WTC11 (cell line): ENCODE data around the gene MANF. TPM values are rescaled to one million over a fixed set of nuclear protein-coding genes. Genes with fewer than 3 reads are reported as not detected.
A peak's percentile ranks its signal among the peaks of the same experiment; 100 is the strongest.
"Not testable (repeated sequence)": the region's sequence is repeated elsewhere in the genome, so short reads cannot be mapped to it uniquely, and the experiment has no call there.

Experiments used
- ATAC-seq: fragments of 200-7000 bp; cut with Tn5 transposase; 2 replicates; pipeline ENCODE4 v1.10.0; 2021; ENCODE audit warnings: mild to moderate bottlenecking, moderate library complexity
- CTCF ChIA-PET: fragments of 300-600 bp; sonication (Branson Sonifier 250); formaldehyde crosslinking; loops from one replicate; lab custom pipeline; 2021; ENCODE audit warnings: antibody characterized with exemption; lab: Charles Lee
- POLR2A ChIA-PET: fragments of 350-600 bp; sonication (Branson Sonifier 250); formaldehyde crosslinking; loops from one replicate; lab custom pipeline; 2021; ENCODE audit warnings: antibody characterized with exemption; lab: Charles Lee
- DNase-seq: peaks from one replicate; pipeline ENCODE4 v3.0.0; 2021; ENCODE audit warnings: low spot score
- H3K27ac Mint-ChIP-seq: 2 replicates; pipeline ENCODE4 v1.8.0; 2021; ENCODE audit warnings: mixed read lengths
- H3K27me3 Mint-ChIP-seq: 2 replicates; pipeline ENCODE4 v1.8.0; 2021; ENCODE audit warnings: low read depth, mild to moderate bottlenecking, moderate library complexity, mixed read lengths
- H3K36me3 Mint-ChIP-seq: 2 replicates; pipeline ENCODE4 v1.8.0; 2021; ENCODE audit warnings: mixed read lengths
- H3K4me1 Mint-ChIP-seq: 2 replicates; pipeline ENCODE4 v1.8.0; 2022; ENCODE audit warnings: mixed read lengths
- H3K4me3 Mint-ChIP-seq: 2 replicates; pipeline ENCODE4 v1.8.0; 2021; ENCODE audit warnings: mild to moderate bottlenecking, moderate library complexity, mixed read lengths
- H3K9me3 Mint-ChIP-seq: 2 replicates; pipeline ENCODE4 v1.8.0; 2021; ENCODE audit warnings: mixed read lengths
- EMX1 ChIP-seq: fragments of 250-450 bp; sonication (Bioruptor Pico); IDR thresholded peaks from 2 replicates; pipeline ENCODE4 v1.8.0; 2021; ENCODE audit warnings: mild to moderate bottlenecking
- IRF2 ChIP-seq: sonication (generic); formaldehyde crosslinking; IDR thresholded peaks from 2 replicates; pipeline ENCODE4 v1.8.0; 2022; ENCODE audit warnings: low read depth, missing genetic modification reagents, borderline replicate concordance
- total RNA-seq: library from RNA; stranded (reverse); gene quantifications from 3 replicates; pipeline ENCODE4 v1.2.3, GENCODE V29; 2021
- TF ChIP-seq, protein P1 (sequence below): fragments of 200-600 bp; IDR thresholded peaks from 2 replicates; pipeline ENCODE4 v1.8.0; 2022; ENCODE audit warnings: antibody characterized with exemption
- TF ChIP-seq, protein P2 (sequence below): sonication (generic); formaldehyde crosslinking; IDR thresholded peaks from 2 replicates; pipeline ENCODE4 v1.8.1; 2022; ENCODE audit warnings: mild to moderate bottlenecking, moderate library complexity, missing genetic modification reagents
- TF ChIP-seq, protein P3 (sequence below): sonication (generic); formaldehyde crosslinking; IDR thresholded peaks from 2 replicates; pipeline ENCODE4 v1.8.1; 2023; ENCODE audit warnings: mild to moderate bottlenecking, missing genetic modification reagents, moderate library complexity
- TF ChIP-seq, protein P4 (sequence below): sonication (generic); formaldehyde crosslinking; conservative IDR thresholded peaks from 2 replicates; pipeline ENCODE4 v1.8.1; 2022; ENCODE audit warnings: mild to moderate bottlenecking, missing genetic modification reagents
- TF ChIP-seq, protein P5 (sequence below): fragments of 250-450 bp; sonication (Bioruptor Pico); IDR thresholded peaks from 2 replicates; pipeline ENCODE4 v1.9.0; 2021; ENCODE audit warnings: mild to moderate bottlenecking
- TF ChIP-seq, protein P6 (sequence below): sonication (generic); formaldehyde crosslinking; IDR thresholded peaks from 2 replicates; pipeline ENCODE4 v1.8.0; 2022; ENCODE audit warnings: missing genetic modification reagents

Gene MANF
- total RNA-seq, 1 experiment from 2014 or later, result 121 TPM

GRCh38 chr3:51368276-51368675 is 16.8 kb upstream of the MANF start:
- H3K9me3 Mint-ChIP-seq, result peaks cover 24% of the 10 kb centered on the region
- CTCF ChIA-PET, result interaction anchor here (1.7 kb wide), 1 partner anchor 752 kb away, joined by 3 read pairs; the partner anchor contains the start of gene MAPKAPK3
- POLR2A ChIA-PET, result not testable (repeated sequence)

GRCh38 chr3:51371943-51372557 is 13.0 kb upstream of the MANF start:
- Mint-ChIP-seq H3K36me3 (peaks cover 10% of the 10 kb centered on the region), H3K4me1 (no peaks in the 10 kb centered on the region), H3K9me3 (peaks cover 10% of the 10 kb centered on the region), H3K4me3 (no peak overlapping the region), H3K27me3 (no peaks in the 10 kb centered on the region), H3K27ac (no peak overlapping the region)
- ATAC-seq (peak; percentile 89), DNase-seq (peak; percentile 67)
- POLR2A ChIA-PET, result no interaction called here
- CTCF ChIA-PET, result interaction anchor here (0.6 to 2.9 kb wide), 30 partner anchors 8 to 755 kb away, joined by 3 to 40 read pairs (median 4); partner anchors contain the start of genes DOCK3, MANF and MAPKAPK3
- no peak for TF ChIP-seq IRF2 (CRISPR knock-in tag)
- TF ChIP-seq, protein P1, sequence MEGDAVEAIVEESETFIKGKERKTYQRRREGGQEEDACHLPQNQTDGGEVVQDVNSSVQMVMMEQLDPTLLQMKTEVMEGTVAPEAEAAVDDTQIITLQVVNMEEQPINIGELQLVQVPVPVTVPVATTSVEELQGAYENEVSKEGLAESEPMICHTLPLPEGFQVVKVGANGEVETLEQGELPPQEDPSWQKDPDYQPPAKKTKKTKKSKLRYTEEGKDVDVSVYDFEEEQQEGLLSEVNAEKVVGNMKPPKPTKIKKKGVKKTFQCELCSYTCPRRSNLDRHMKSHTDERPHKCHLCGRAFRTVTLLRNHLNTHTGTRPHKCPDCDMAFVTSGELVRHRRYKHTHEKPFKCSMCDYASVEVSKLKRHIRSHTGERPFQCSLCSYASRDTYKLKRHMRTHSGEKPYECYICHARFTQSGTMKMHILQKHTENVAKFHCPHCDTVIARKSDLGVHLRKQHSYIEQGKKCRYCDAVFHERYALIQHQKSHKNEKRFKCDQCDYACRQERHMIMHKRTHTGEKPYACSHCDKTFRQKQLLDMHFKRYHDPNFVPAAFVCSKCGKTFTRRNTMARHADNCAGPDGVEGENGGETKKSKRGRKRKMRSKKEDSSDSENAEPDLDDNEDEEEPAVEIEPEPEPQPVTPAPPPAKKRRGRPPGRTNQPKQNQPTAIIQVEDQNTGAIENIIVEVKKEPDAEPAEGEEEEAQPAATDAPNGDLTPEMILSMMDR, result peak; percentile 25; the same call in 1 of the 2 replicates

More at GRCh38 chr3:51368276-51368675, 16.8 kb upstream of the MANF start:
- peaks cover 15% of the 10 kb centered on the region for H3K36me3 Mint-ChIP-seq
- H3K4me3 Mint-ChIP-seq, H3K27ac Mint-ChIP-seq, H3K27me3 Mint-ChIP-seq, ATAC-seq, DNase-seq, H3K4me1 Mint-ChIP-seq: not testable (repeated sequence)

DNA sequence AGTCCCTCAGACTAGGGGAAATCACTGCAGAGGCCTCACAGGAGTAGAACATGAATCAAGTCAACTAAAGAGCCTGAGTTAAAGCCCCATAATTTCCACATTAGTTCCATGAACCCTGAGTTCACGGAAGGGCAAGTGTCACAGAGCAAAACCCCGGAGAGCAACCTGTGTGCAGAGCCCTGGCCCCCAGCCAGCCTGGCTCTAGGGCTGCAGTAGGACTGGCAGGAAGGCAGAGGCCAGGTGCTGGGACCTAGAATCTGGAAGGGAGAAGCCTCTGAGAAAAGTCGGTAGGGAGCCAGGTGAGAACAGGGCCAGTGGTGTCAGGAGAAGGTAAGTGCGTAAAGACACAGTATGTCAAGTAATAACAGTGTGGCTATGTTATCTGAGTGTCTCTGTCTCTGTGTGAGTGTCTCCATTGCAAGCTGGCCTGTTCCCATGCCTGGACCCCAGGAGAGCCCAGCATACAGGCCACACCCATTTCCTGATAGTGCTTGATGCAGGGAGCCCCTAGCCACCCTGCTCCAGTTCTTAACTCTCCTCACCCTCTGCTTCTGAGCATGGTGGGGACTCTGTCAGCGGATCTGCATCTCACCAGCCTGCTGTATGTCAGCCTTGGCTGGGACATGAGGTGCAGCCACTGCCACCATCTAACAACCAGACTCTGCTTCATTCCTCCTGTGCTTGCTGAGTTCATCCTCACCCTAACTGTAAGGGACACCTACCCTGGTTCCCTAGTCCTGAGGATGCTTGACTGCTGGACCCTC is 11.3 kb upstream of the MANF start:
- H3K4me1 Mint-ChIP-seq, result no peaks in the 10 kb centered on the region
- H3K36me3 Mint-ChIP-seq, result no peaks in the 10 kb centered on the region
- TF ChIP-seq, protein P2, sequence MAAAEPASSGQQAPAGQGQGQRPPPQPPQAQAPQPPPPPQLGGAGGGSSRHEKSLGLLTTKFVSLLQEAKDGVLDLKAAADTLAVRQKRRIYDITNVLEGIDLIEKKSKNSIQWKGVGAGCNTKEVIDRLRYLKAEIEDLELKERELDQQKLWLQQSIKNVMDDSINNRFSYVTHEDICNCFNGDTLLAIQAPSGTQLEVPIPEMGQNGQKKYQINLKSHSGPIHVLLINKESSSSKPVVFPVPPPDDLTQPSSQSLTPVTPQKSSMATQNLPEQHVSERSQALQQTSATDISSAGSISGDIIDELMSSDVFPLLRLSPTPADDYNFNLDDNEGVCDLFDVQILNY (CRISPR knock-in tag), result no peak
- TF ChIP-seq, protein P3, sequence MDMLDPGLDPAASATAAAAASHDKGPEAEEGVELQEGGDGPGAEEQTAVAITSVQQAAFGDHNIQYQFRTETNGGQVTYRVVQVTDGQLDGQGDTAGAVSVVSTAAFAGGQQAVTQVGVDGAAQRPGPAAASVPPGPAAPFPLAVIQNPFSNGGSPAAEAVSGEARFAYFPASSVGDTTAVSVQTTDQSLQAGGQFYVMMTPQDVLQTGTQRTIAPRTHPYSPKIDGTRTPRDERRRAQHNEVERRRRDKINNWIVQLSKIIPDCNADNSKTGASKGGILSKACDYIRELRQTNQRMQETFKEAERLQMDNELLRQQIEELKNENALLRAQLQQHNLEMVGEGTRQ (CRISPR knock-in tag), result no peak
- TF ChIP-seq, protein P4, sequence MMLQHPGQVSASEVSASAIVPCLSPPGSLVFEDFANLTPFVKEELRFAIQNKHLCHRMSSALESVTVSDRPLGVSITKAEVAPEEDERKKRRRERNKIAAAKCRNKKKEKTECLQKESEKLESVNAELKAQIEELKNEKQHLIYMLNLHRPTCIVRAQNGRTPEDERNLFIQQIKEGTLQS, result no peak
- H3K27me3 Mint-ChIP-seq, result no peaks in the 10 kb centered on the region
- DNase-seq (no peak), ATAC-seq (no peak)
- no peak overlapping the region for H3K27ac Mint-ChIP-seq
- CTCF ChIA-PET, result no interaction called here
- no peaks in the 10 kb centered on the region for H3K9me3 Mint-ChIP-seq
- POLR2A ChIA-PET, result interaction anchor here (0.6 kb wide), 1 partner anchor 738 kb away, joined by 11 read pairs; no protein-coding TSS in a partner anchor
- H3K4me3 Mint-ChIP-seq, result no peak overlapping the region

- Mint-ChIP-seq H3K4me3 (no peak overlapping the region), H3K27ac (no peak overlapping the region), H3K36me3 (no peaks in the 10 kb centered on the region), H3K4me1 (no peaks in the 10 kb centered on the region), H3K27me3 (no peaks in the 10 kb centered on the region), H3K9me3 (no peaks in the 10 kb centered on the region)
- no peak for ATAC-seq
- no peak for TF ChIP-seq EMX1
- TF ChIP-seq, protein P5, sequence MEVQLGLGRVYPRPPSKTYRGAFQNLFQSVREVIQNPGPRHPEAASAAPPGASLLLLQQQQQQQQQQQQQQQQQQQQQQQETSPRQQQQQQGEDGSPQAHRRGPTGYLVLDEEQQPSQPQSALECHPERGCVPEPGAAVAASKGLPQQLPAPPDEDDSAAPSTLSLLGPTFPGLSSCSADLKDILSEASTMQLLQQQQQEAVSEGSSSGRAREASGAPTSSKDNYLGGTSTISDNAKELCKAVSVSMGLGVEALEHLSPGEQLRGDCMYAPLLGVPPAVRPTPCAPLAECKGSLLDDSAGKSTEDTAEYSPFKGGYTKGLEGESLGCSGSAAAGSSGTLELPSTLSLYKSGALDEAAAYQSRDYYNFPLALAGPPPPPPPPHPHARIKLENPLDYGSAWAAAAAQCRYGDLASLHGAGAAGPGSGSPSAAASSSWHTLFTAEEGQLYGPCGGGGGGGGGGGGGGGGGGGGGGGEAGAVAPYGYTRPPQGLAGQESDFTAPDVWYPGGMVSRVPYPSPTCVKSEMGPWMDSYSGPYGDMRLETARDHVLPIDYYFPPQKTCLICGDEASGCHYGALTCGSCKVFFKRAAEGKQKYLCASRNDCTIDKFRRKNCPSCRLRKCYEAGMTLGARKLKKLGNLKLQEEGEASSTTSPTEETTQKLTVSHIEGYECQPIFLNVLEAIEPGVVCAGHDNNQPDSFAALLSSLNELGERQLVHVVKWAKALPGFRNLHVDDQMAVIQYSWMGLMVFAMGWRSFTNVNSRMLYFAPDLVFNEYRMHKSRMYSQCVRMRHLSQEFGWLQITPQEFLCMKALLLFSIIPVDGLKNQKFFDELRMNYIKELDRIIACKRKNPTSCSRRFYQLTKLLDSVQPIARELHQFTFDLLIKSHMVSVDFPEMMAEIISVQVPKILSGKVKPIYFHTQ, result no peak
- TF ChIP-seq, protein P6, sequence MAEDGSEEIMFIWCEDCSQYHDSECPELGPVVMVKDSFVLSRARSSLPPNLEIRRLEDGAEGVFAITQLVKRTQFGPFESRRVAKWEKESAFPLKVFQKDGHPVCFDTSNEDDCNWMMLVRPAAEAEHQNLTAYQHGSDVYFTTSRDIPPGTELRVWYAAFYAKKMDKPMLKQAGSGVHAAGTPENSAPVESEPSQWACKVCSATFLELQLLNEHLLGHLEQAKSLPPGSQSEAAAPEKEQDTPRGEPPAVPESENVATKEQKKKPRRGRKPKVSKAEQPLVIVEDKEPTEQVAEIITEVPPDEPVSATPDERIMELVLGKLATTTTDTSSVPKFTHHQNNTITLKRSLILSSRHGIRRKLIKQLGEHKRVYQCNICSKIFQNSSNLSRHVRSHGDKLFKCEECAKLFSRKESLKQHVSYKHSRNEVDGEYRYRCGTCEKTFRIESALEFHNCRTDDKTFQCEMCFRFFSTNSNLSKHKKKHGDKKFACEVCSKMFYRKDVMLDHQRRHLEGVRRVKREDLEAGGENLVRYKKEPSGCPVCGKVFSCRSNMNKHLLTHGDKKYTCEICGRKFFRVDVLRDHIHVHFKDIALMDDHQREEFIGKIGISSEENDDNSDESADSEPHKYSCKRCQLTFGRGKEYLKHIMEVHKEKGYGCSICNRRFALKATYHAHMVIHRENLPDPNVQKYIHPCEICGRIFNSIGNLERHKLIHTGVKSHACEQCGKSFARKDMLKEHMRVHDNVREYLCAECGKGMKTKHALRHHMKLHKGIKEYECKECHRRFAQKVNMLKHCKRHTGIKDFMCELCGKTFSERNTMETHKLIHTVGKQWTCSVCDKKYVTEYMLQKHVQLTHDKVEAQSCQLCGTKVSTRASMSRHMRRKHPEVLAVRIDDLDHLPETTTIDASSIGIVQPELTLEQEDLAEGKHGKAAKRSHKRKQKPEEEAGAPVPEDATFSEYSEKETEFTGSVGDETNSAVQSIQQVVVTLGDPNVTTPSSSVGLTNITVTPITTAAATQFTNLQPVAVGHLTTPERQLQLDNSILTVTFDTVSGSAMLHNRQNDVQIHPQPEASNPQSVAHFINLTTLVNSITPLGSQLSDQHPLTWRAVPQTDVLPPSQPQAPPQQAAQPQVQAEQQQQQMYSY (CRISPR knock-in tag), result no peak
- POLR2A ChIA-PET, result no interaction called here
- CTCF ChIA-PET, result no interaction called here
- no peak for DNase-seq
These were observed 10.6 kb upstream of the MANF start for GRCh38 chr3:51374456-51374855.
